ENCODE results near the gene PTRH2.
"Not testable (repeated sequence)": the region's sequence is repeated elsewhere in the genome, so short reads cannot be mapped to it uniquely, and the experiment has no call there.

The PTRH2 gene

DNA sequence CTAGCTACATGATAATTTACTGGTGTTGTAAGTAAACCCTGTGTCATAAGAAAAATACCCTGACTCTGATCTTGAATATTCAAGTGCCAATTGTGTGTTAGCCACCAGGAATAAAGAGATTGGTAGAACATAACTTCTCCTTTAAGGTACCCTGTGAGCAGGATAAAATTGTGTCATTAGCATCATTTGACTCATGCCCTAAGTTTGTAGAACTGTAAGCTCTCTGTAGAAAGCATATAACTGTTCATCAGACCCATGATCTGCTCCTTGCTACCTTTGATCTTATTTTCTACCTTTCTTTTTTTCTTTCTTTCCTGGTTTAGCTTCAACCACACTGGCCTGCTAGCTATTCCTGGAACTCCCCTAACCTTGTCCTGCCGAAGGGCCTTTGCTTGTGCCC, 35.8 kb downstream of the PTRH2 start:
- TF ChIP-seq L3MBTL2 (conservative IDR thresholded peaks at IDR 0.05) (no peak), NFRKB (IDR thresholded peaks at IDR 0.05) (no peak), FOXA1 (IDR thresholded peaks at IDR 0.05) (no peak), HDGF (IDR thresholded peaks at IDR 0.05; ENCODE audit: borderline replicate concordance) (no peak), ZNF384 (IDR thresholded peaks at IDR 0.05) (no peak), ARNT (IDR thresholded peaks at IDR 0.05) (no peak), ELF4 (IDR thresholded peaks at IDR 0.05) (no peak), FOXK2 (IDR thresholded peaks at IDR 0.05) (no peak), SP1 (IDR thresholded peaks at IDR 0.05) (no peak), FOXM1 (IDR thresholded peaks at IDR 0.05; ENCODE audit: borderline replicate concordance) (no peak), PKNOX1 (IDR thresholded peaks at IDR 0.05) (no peak), BHLHE40 (IDR thresholded peaks at IDR 0.05; ENCODE audit: borderline replicate concordance) (no peak), SUZ12 (IDR thresholded peaks at IDR 0.05) (no peak), LEF1 (IDR thresholded peaks at IDR 0.05; ENCODE audit: borderline replicate concordance) (no peak), CTBP1 (IDR thresholded peaks at IDR 0.05; ENCODE audit: borderline replicate concordance) (no peak), TARDBP (IDR thresholded peaks at IDR 0.05) (no peak)
- ChIA-PET POLR2A (interaction anchor here (0.7 to 1.5 kb wide), 2 partner anchors 36 to 52 kb away, joined by 3 to 9 read pairs; partner anchors contain the start of genes CLTC, PTRH2 and VMP1), CTCF (no interaction called here)
- DNase-seq (ENCODE audit: extremely low spot score) = no peak

GRCh38 chr17:59669944-59670343, 37.3 kb downstream of the PTRH2 start:
- ChIA-PET CTCF (no interaction called here), POLR2A (interaction anchor here (1.1 to 1.5 kb wide), 2 partner anchors 50 kb away, joined by 5 to 9 read pairs; partner anchors contain the start of gene CLTC)
- no peak for DNase-seq (ENCODE audit: extremely low spot score)
- no peak for TF ChIP-seq LEF1 (IDR thresholded peaks at IDR 0.05; ENCODE audit: borderline replicate concordance)
- no peak for TF ChIP-seq FOXK2 (IDR thresholded peaks at IDR 0.05)
- no peak for TF ChIP-seq NFRKB (IDR thresholded peaks at IDR 0.05)
- TF ChIP-seq FOXM1 (IDR thresholded peaks at IDR 0.05; ENCODE audit: borderline replicate concordance) = no peak
- no peak for TF ChIP-seq ELF4 (IDR thresholded peaks at IDR 0.05)
- TF ChIP-seq ARNT (IDR thresholded peaks at IDR 0.05) = no peak
- no peak for TF ChIP-seq BHLHE40 (IDR thresholded peaks at IDR 0.05; ENCODE audit: borderline replicate concordance)
- TF ChIP-seq PKNOX1 (IDR thresholded peaks at IDR 0.05) = no peak
- TF ChIP-seq TARDBP (IDR thresholded peaks at IDR 0.05) = no peak
- no peak for TF ChIP-seq CTBP1 (IDR thresholded peaks at IDR 0.05; ENCODE audit: borderline replicate concordance)
- no peak for TF ChIP-seq HDGF (IDR thresholded peaks at IDR 0.05; ENCODE audit: borderline replicate concordance)
- TF ChIP-seq FOXA1 (IDR thresholded peaks at IDR 0.05) = no peak
- no peak for TF ChIP-seq SUZ12 (IDR thresholded peaks at IDR 0.05)
- TF ChIP-seq SP1 (IDR thresholded peaks at IDR 0.05) = no peak

DNA sequence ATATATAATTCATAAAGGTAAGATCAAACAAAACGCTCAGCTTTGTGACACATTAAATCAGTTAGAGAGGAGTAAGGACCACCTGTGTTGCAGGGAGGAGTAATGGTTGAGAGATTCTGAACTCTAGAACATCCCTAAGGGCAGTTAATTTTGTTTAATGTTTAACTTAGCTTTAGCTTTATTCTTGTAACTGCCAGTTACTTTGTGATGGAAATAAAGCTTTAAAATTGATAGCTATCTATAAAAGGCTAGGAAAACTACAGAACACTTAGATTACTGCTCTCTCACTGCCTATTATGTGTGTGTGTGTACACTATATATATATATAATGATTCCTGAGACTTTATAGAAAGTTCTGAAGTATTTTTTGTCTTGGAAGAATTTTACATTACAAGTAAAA, 37.8 kb downstream of the PTRH2 start:
- no peak for DNase-seq (ENCODE audit: extremely low spot score)
- ChIA-PET CTCF (no interaction called here), POLR2A (interaction anchor here (1.1 kb wide), 1 partner anchor 50 kb away, joined by 5 read pairs; the partner anchor contains the start of gene CLTC)
- TF ChIP-seq FOXA1 (IDR thresholded peaks at IDR 0.05) (no peak), L3MBTL2 (conservative IDR thresholded peaks at IDR 0.05) (no peak), ARNT (IDR thresholded peaks at IDR 0.05) (no peak), HDGF (IDR thresholded peaks at IDR 0.05; ENCODE audit: borderline replicate concordance) (no peak), ZNF384 (IDR thresholded peaks at IDR 0.05) (no peak), TARDBP (IDR thresholded peaks at IDR 0.05) (no peak), SUZ12 (IDR thresholded peaks at IDR 0.05) (no peak), FOXM1 (IDR thresholded peaks at IDR 0.05; ENCODE audit: borderline replicate concordance) (no peak), LEF1 (IDR thresholded peaks at IDR 0.05; ENCODE audit: borderline replicate concordance) (no peak)

GRCh38 chr17:59668816-59669215, 38.4 kb downstream of the PTRH2 start:
- DNase-seq (ENCODE audit: extremely low spot score) = no peak
- ChIA-PET CTCF (no interaction called here), POLR2A (interaction anchor here (1.1 kb wide), 1 partner anchor 49 kb away, joined by 5 read pairs; the partner anchor contains the start of gene CLTC)
- TF ChIP-seq ZNF384 (IDR thresholded peaks at IDR 0.05) = no peak
- no peak for TF ChIP-seq FOXM1 (IDR thresholded peaks at IDR 0.05; ENCODE audit: borderline replicate concordance)
- TF ChIP-seq FOXA1 (IDR thresholded peaks at IDR 0.05) = no peak
- no peak for TF ChIP-seq CTBP1 (IDR thresholded peaks at IDR 0.05; ENCODE audit: borderline replicate concordance)
- TF ChIP-seq SUZ12 (IDR thresholded peaks at IDR 0.05) = no peak
- TF ChIP-seq NFRKB (IDR thresholded peaks at IDR 0.05) = no peak
- no peak for TF ChIP-seq FOXK2 (IDR thresholded peaks at IDR 0.05)
- no peak for TF ChIP-seq ELF4 (IDR thresholded peaks at IDR 0.05)
- no peak for TF ChIP-seq BHLHE40 (IDR thresholded peaks at IDR 0.05; ENCODE audit: borderline replicate concordance)
- no peak for TF ChIP-seq L3MBTL2 (conservative IDR thresholded peaks at IDR 0.05)
- no peak for TF ChIP-seq ARNT (IDR thresholded peaks at IDR 0.05)
- TF ChIP-seq PKNOX1 (IDR thresholded peaks at IDR 0.05) = no peak
- no peak for TF ChIP-seq HDGF (IDR thresholded peaks at IDR 0.05; ENCODE audit: borderline replicate concordance)
- TF ChIP-seq LEF1 (IDR thresholded peaks at IDR 0.05; ENCODE audit: borderline replicate concordance) = no peak
- no peak for TF ChIP-seq TARDBP (IDR thresholded peaks at IDR 0.05)

DNA sequence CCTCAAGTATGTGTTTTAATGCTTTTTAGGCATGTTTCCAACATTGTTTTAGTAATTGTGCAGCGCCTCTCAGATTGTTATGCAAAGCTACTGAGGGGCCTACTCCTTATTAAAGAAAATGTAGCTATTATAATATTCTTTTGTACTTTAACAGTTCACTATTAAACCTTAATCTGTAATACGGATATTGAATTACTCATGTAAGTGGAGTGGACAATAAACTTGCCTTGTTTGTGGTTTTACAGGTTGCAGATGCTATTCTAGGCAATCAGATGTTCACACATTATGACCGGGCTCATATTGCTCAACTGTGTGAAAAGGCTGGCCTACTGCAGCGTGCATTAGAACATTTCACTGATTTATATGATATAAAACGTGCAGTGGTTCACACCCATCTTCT, 41.0 kb downstream of the PTRH2 start:
- ChIA-PET CTCF (no interaction called here), POLR2A (no interaction called here)
- TF ChIP-seq ELF4 (IDR thresholded peaks at IDR 0.05) = no peak
- no peak for TF ChIP-seq LEF1 (IDR thresholded peaks at IDR 0.05; ENCODE audit: borderline replicate concordance)
- no peak for TF ChIP-seq FOXA1 (IDR thresholded peaks at IDR 0.05)
- no peak for TF ChIP-seq FOXK2 (IDR thresholded peaks at IDR 0.05)
- no peak for TF ChIP-seq CTBP1 (IDR thresholded peaks at IDR 0.05; ENCODE audit: borderline replicate concordance)
- DNase-seq (ENCODE audit: extremely low spot score) = no peak

DNA sequence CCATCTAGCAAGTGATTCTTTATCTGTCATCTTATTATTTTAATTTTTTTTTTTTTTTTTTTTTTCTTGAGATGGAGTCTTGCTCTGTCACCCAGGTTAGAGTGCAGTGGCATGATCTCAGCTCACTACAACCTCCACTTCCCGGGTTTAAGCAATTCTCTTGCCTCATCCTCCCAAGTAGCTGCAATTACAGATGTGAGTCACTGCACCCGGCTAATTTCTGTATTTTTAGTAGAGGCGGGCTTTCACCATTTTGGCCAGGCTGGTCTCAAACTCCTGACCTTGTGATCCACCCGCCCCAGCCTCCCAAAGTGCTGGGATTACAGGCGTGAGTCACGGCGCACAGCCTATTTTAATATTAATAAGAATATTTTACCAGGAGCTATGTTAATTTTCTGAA, 50.6 kb downstream of the PTRH2 start:
- CTCF ChIA-PET; DNase-seq (ENCODE audit: extremely low spot score): not testable (repeated sequence)
- POLR2A ChIA-PET = interaction anchor here (3.1 kb wide), 1 partner anchor 37 kb away, joined by 13 read pairs; the partner anchor contains the start of gene CLTC
